H1 (cell line): ENCODE measurements around the gene CNOT8. TPM values are rescaled to one million over a fixed set of nuclear protein-coding genes. Genes with fewer than 3 reads are reported as not detected.

Experiments used
- ATF2 ChIP-seq: IDR thresholded peaks from 2 replicates; pipeline ENCODE4 v1.6.1; 2012; ENCODE audit warnings: low read length, inconsistent platforms
- CBX8 ChIP-seq: fragments of 300-800, 300-1000 bp; sonication (generic); IDR thresholded peaks from 2 replicates; pipeline ENCODE4 v1.7.1; 2016; ENCODE audit warnings: low read depth, low read length, borderline replicate concordance
- CEBPB ChIP-seq: IDR thresholded peaks from 2 replicates; pipeline ENCODE4 v1.6.1; 2012; ENCODE audit warnings: low read depth, low read length
- CHD2 ChIP-seq: IDR thresholded peaks from 2 replicates; pipeline ENCODE4 v1.6.1; 2012; ENCODE audit warnings: low read length, improper control_type of control experiment
- CREB1 ChIP-seq: IDR thresholded peaks from 2 replicates; pipeline ENCODE4 v1.6.1; 2012; ENCODE audit warnings: inconsistent platforms
- CTBP2 ChIP-seq: IDR thresholded peaks from 2 replicates; pipeline ENCODE4 v1.7.0; 2011; ENCODE audit warnings: borderline replicate concordance, mild to moderate bottlenecking, moderate library complexity, mixed read lengths, low read length; ENCODE audit not compliant: insufficient read depth, insufficient read length
- E2F6 ChIP-seq: IDR thresholded peaks from 2 replicates; pipeline ENCODE4 v1.6.1; 2012; ENCODE audit warnings: inconsistent platforms
- EGR1 ChIP-seq: IDR thresholded peaks from 2 replicates; pipeline ENCODE4 v1.6.1; 2011; ENCODE audit warnings: low read depth, low read length, borderline replicate concordance
- FOSL1 ChIP-seq: IDR thresholded peaks from 2 replicates; pipeline ENCODE4 v1.6.1; 2011; ENCODE audit warnings: mild to moderate bottlenecking, low read depth, low read length, moderate library complexity; ENCODE audit not compliant: insufficient read depth
- GABPA ChIP-seq: IDR thresholded peaks from 2 replicates; pipeline ENCODE4 v1.6.1; 2011; ENCODE audit warnings: mild to moderate bottlenecking, low read length, moderate library complexity, borderline replicate concordance; ENCODE audit not compliant: insufficient read depth
- GTF2F1 ChIP-seq: IDR thresholded peaks from 2 replicates; pipeline ENCODE4 v1.6.1; 2012; ENCODE audit warnings: low read depth, low read length, improper control_type of control experiment, borderline replicate concordance
- MAFK ChIP-seq: IDR thresholded peaks from 2 replicates; pipeline ENCODE4 v1.6.1; 2012; ENCODE audit warnings: low read depth, mild to moderate bottlenecking, improper control_type of control experiment, low read length
- MAX ChIP-seq: IDR thresholded peaks from 2 replicates; pipeline ENCODE4 v1.6.1; 2012; ENCODE audit warnings: inconsistent platforms
- POLR2A ChIP-seq, 2 experiments: IDR thresholded peaks; 1 replicate in 1 of 2; 2 replicates in 1 of 2; pipeline ENCODE4 v1.6.1; 2011; ENCODE audit warnings: low read depth in 2 of 2, low read length in 2 of 2, mild to moderate bottlenecking in 2 of 2; ENCODE audit errors: control extremely low read depth in 1 of 2
- POLR2AphosphoS5 ChIP-seq: IDR thresholded peaks from 2 replicates; pipeline ENCODE4 v1.6.1; 2011; ENCODE audit warnings: low read depth, low read length
- SIN3A ChIP-seq, 2 experiments: IDR thresholded peaks in 1 of 2; conservative IDR thresholded peaks in 1 of 2; 2 replicates each; pipeline ENCODE4 v1.6.1; 2011 to 2012; ENCODE audit warnings: low read length in 2 of 2, improper control_type of control experiment in 1 of 2, low read depth in 1 of 2, mild to moderate bottlenecking in 1 of 2
- SP1 ChIP-seq: IDR thresholded peaks from 2 replicates; pipeline ENCODE4 v1.6.1; 2011; ENCODE audit warnings: low read depth, low read length
- SRF ChIP-seq: IDR thresholded peaks from 2 replicates; pipeline ENCODE4 v1.6.1; 2011; ENCODE audit warnings: mild to moderate bottlenecking, low read depth, low read length, moderate library complexity
- TEAD4 ChIP-seq: IDR thresholded peaks from 2 replicates; pipeline ENCODE4 v1.6.1; 2012; ENCODE audit warnings: low read depth, low read length, inconsistent platforms, mixed read lengths
- USF2 ChIP-seq: IDR thresholded peaks from 2 replicates; pipeline ENCODE4 v1.6.1; 2011; ENCODE audit warnings: low read length, improper control_type of control experiment
- ZNF274 ChIP-seq: IDR thresholded peaks from 2 replicates; pipeline ENCODE4 v1.7.0; 2012; ENCODE audit warnings: low read length, borderline replicate concordance; ENCODE audit errors: extremely low read depth
- polyA plus RNA-seq, 7 experiments: library from polyadenylated mRNA; depleted of rRNA in 3 of 7; stranded (reverse) in 5 of 7; unstranded in 2 of 7; fragments of >200 nt in 5 of 7; fragments of 200-250 nt in 2 of 7; gene quantifications; 1 replicate in 5 of 7; 2 replicates in 1 of 7; 4 replicates in 1 of 7; pipeline versions ENCODE4 v1.2.1 to v1.2.3, GENCODE V29; 2011 to 2013; ENCODE audit warnings: missing spikeins in 2 of 7, mixed read lengths in 2 of 7
- total RNA-seq: library from RNA; stranded (reverse); fragmentation: NEBNext Ultra II Directional; extraction: Animal tissue kit (Norgen Biotek cat#: 25700); gene quantifications from 2 replicates; pipeline ENCODE4 v1.2.1, GENCODE V29; 2021

The CNOT8 gene
- total and polyA plus RNA-seq, 2 of the 8 experiments (the other 6 are each of a cell fraction or from before 2014, with no cell fraction given): 36.4 to 62.9 TPM

- TF ChIP-seq ATF2 (0 out of 2 replicates have a peak, but pooled peaks have one; percentile 27), POLR2AphosphoS5 (peak; percentile 53; the same call in 1 of the 2 replicates), CBX8 (no peak), SRF (no peak), GABPA (no peak), MAFK (no peak), CHD2 (no peak), SIN3A (conservative IDR thresholded peaks at IDR 0.05 in 1 of 2, IDR thresholded peaks at IDR 0.05 in 1 of 2; ENCODE audit: low read depth in 1 of 2, low read length in 2 of 2) (no peak), FOSL1 (no peak), SP1 (no peak), CTBP2 (no peak), MAX (peak; percentile 64), ZNF274 (no peak), POLR2A (IDR thresholded peaks at IDR 0.05; ENCODE audit: control extremely low read depth in 1 of 2, low read depth in 2 of 2, low read length in 2 of 2) (peak in 1 of 2 experiments; percentile 55; a peak in 2 of 3 replicates), EGR1 (no peak), TEAD4 (no peak), CREB1 (no peak), USF2 (peak; percentile 87), E2F6 (0 out of 2 replicates have a peak, but pooled peaks have one; percentile 38), GTF2F1 (no peak), CEBPB (no peak)
Observed at GRCh38 chr5:154850255-154851062, 8.0 kb upstream of the CNOT8 start, which contains the start of gene FAXDC2 (continued).
